Measurements from ENCODE around the gene ATXN1.
"Not testable (repeated sequence)": the region's sequence is repeated elsewhere in the genome, so short reads cannot be mapped to it uniquely, and the experiment has no call there.

The ATXN1 gene

GRCh38 chr6:16389642-16390041 is 371.6 kb downstream of the ATXN1 start:
- no peak for DNase-seq (ENCODE audit: low read depth in 2 of 2)

GRCh38 chr6:16388488-16388887 is 372.8 kb downstream of the ATXN1 start:
- no peak for DNase-seq (ENCODE audit: low read depth in 2 of 2)

GRCh38 chr6:16386057-16386456 is 375.2 kb downstream of the ATXN1 start:
- no peak for DNase-seq (ENCODE audit: low read depth in 2 of 2)

- DNase-seq (ENCODE audit: low read depth in 2 of 2) = no peak
Measured at GRCh38 chr6:16383607-16384206, 377.6 kb downstream of the ATXN1 start.

- DNase-seq (ENCODE audit: low read depth in 2 of 2) = not testable (repeated sequence)
Measured at GRCh38 chr6:16381968-16382367, 379.3 kb downstream of the ATXN1 start.

GRCh38 chr6:16380220-16380809 is 380.9 kb downstream of the ATXN1 start:
- DNase-seq (ENCODE audit: low read depth in 2 of 2) = no peak

GRCh38 chr6:16378360-16378759 is 382.9 kb downstream of the ATXN1 start:
- DNase-seq (ENCODE audit: low read depth in 2 of 2) = not testable (repeated sequence)

GRCh38 chr6:16377470-16377869 is 383.8 kb downstream of the ATXN1 start:
- DNase-seq (ENCODE audit: low read depth in 2 of 2) = no peak

- DNase-seq (ENCODE audit: low read depth in 2 of 2) = no peak
Measured at GRCh38 chr6:16375843-16376242, 385.4 kb downstream of the ATXN1 start.

- no peak for DNase-seq (ENCODE audit: low read depth in 2 of 2)
Measured at GRCh38 chr6:16375206-16375605, 386.1 kb downstream of the ATXN1 start.

GRCh38 chr6:16374461-16375200 is 386.6 kb downstream of the ATXN1 start:
- DNase-seq (ENCODE audit: low read depth in 2 of 2) = no peak

- DNase-seq (ENCODE audit: low read depth in 2 of 2) = no peak
Measured at GRCh38 chr6:16374016-16374415, 387.2 kb downstream of the ATXN1 start.

- no peak for DNase-seq (ENCODE audit: low read depth in 2 of 2)
Measured at GRCh38 chr6:16372029-16372776, 389.1 kb downstream of the ATXN1 start.

GRCh38 chr6:16371401-16371800 is 389.9 kb downstream of the ATXN1 start:
- DNase-seq (ENCODE audit: low read depth in 2 of 2) = no peak

GRCh38 chr6:16370943-16371342 is 390.3 kb downstream of the ATXN1 start:
- DNase-seq (ENCODE audit: low read depth in 2 of 2) = no peak

- DNase-seq (ENCODE audit: low read depth in 2 of 2) = no peak
Measured at GRCh38 chr6:16369989-16370388, 391.3 kb downstream of the ATXN1 start.

- no peak for DNase-seq (ENCODE audit: low read depth in 2 of 2)
Measured at GRCh38 chr6:16369140-16369745, 392.0 kb downstream of the ATXN1 start.

GRCh38 chr6:16367571-16367970 is 393.7 kb downstream of the ATXN1 start:
- DNase-seq (ENCODE audit: low read depth in 2 of 2) = no peak

- no peak for DNase-seq (ENCODE audit: low read depth in 2 of 2)
Measured at GRCh38 chr6:16363749-16364148, 397.5 kb downstream of the ATXN1 start.

GRCh38 chr6:16362819-16363589 is 398.3 kb downstream of the ATXN1 start:
- no peak for DNase-seq (ENCODE audit: low read depth in 2 of 2)

GRCh38 chr6:16362296-16362695 is 399.0 kb downstream of the ATXN1 start:
- no peak for DNase-seq (ENCODE audit: low read depth in 2 of 2)

All from fibroblast of skin of left quadriceps (primary cell).